LNCAP (cell line): ENCODE results near the gene MGMT.

Experiments
- CTCF ChIP-seq: fragments of 450-650 bp; IDR thresholded peaks from 2 replicates; pipeline ENCODE4 v1.5.1; 2017; ENCODE audit warnings: mild to moderate bottlenecking

The MGMT gene

DNA sequence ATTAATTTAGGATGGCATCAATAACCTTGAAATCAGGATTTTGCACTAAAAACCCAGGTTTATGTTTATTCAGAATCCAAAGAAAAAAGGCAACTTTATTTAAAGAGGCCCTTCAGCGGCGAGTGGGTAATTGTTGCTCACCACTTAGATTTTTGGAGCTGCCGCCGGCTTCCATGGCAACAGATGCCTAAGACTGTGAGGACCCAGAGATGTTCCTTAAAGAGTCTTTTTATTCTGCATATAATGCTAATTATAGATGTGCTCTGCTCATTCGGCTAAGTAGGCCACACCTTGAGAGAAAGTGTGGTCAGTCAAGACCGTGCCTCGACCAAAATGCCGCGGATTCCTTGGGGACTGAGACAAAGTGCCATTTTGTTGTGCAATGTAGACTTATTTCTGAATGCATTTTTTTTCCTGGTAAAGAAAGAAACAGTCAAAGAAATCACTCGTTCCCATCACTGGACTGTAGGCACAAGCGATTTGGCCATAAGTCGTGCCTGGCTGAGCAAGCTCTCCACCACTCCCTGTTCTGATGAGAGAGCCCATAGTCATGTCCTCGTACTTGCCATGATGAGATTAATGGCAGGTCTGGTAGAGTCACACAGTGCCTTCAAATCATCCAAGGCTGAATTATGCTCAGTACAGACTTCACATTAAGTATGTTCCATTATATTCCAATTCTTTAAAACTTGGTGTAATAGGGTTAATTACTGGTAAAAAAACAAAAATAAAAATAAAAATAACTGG is 21.4 kb upstream of the MGMT start:
- TF ChIP-seq CTCF: no peak

- no peak for TF ChIP-seq CTCF
Measured at GRCh38 chr10:129446183-129446581, 20.9 kb upstream of the MGMT start.

DNA sequence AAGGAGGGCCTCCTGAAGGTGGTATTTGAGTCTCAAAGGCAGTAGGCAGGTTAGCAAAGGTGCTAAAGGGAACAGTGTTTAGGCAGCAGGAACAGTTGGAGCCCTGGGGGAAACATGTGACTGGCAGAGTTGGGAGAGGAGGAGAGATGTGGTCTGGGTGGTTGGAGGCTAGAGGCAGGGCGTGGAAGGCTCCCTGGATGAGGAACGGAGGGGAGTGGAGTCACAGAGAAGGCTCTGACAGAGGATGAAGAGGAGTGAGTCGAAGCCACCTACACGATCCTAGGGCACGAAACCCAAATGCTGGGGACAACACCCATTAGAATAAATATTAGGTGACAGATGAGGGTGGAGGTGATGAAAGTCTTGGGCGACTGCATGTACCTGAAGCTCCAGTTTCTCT is 19.6 kb upstream of the MGMT start:
- TF ChIP-seq CTCF: no peak

DNA sequence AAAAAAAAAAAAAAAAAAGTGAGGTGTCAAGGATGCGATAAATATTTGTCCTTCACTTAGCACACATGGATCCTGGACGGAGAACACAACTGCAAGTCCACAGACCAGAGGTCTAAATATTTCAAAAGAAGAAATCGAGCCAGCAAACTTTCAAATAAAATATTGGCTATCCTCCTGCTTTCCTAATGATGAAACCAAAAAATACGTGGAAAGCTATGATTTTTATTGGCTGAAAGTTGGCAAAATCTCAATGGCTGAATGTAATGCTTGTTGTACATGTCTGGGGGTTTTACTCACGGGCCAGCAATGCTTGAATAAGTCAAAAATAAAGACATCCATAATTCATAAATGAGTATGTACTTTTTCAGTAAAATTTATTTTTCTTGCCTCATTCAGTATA is 19.0 kb upstream of the MGMT start:
- TF ChIP-seq CTCF: no peak

DNA sequence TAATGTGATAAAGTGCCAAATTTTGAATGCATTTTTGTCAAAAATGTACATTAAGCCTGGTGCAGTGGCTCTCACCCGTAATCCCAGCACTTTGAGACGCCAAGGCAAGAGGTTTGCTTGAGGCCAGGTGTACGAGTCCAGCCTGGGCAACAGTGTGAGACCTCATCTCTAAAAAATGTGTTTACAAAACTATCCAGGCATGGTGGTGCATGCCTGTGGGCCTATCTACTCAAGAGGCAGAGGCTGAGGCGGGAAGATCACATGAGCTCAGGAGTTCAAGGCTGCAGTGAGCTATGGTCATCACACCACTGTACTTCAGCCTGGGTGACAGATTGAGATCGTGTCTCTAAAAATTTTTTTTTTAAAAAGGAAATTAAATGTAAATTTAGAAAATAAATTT is 18.5 kb upstream of the MGMT start:
- no peak for TF ChIP-seq CTCF

- TF ChIP-seq CTCF: no peak
Measured at GRCh38 chr10:129449893-129450292, 17.1 kb upstream of the MGMT start.

- no peak for TF ChIP-seq CTCF
Measured at GRCh38 chr10:129450391-129450790, 16.6 kb upstream of the MGMT start.

DNA sequence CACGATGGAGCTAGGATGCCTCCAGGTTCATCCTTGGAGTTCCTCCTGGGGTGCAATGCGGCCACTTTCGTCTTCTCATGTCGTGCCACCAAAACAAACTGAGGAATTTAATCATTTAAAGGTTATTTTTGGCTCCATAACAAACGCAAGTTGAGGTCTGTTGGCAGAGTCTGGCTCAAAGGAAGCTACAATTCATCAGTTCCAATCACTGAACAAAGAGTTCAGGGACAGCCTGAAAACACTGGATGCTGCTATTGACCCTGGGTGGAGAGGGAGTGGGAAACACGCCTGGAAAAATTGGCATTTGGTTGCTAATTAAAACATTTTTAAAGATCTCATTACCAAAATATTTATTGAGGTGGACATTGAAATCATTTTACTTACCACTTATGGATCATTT is 11.4 kb upstream of the MGMT start:
- TF ChIP-seq CTCF: no peak
